WTC11 (cell line): ENCODE measurements around the gene SCRN3. TPM values are rescaled to one million over a fixed set of nuclear protein-coding genes. Genes with fewer than 3 reads are reported as not detected.
"Not testable (repeated sequence)": the region's sequence is repeated elsewhere in the genome, so short reads cannot be mapped to it uniquely, and the experiment has no call there.

ENCODE experiments used
- ATAC-seq: fragments of 200-7000 bp; cut with Tn5 transposase; 2 replicates; pipeline ENCODE4 v1.10.0; 2021; ENCODE audit warnings: mild to moderate bottlenecking, moderate library complexity
- CTCF ChIA-PET: fragments of 300-600 bp; sonication (Branson Sonifier 250); formaldehyde crosslinking; loops from one replicate; lab custom pipeline; 2021; ENCODE audit warnings: antibody characterized with exemption; lab: Charles Lee
- POLR2A ChIA-PET: fragments of 350-600 bp; sonication (Branson Sonifier 250); formaldehyde crosslinking; loops from one replicate; lab custom pipeline; 2021; ENCODE audit warnings: antibody characterized with exemption; lab: Charles Lee
- DNase-seq: peaks from one replicate; pipeline ENCODE4 v3.0.0; 2021; ENCODE audit warnings: low spot score
- H3K27ac Mint-ChIP-seq: 2 replicates; pipeline ENCODE4 v1.8.0; 2021; ENCODE audit warnings: mixed read lengths
- H3K27me3 Mint-ChIP-seq: 2 replicates; pipeline ENCODE4 v1.8.0; 2021; ENCODE audit warnings: low read depth, mild to moderate bottlenecking, moderate library complexity, mixed read lengths
- H3K36me3 Mint-ChIP-seq: 2 replicates; pipeline ENCODE4 v1.8.0; 2021; ENCODE audit warnings: mixed read lengths
- H3K4me1 Mint-ChIP-seq: 2 replicates; pipeline ENCODE4 v1.8.0; 2022; ENCODE audit warnings: mixed read lengths
- H3K4me3 Mint-ChIP-seq: 2 replicates; pipeline ENCODE4 v1.8.0; 2021; ENCODE audit warnings: mild to moderate bottlenecking, moderate library complexity, mixed read lengths
- H3K9me3 Mint-ChIP-seq: 2 replicates; pipeline ENCODE4 v1.8.0; 2021; ENCODE audit warnings: mixed read lengths
- AFF4 ChIP-seq: sonication (generic); formaldehyde crosslinking; IDR thresholded peaks from 2 replicates; pipeline ENCODE4 v1.8.1; 2023; ENCODE audit warnings: mild to moderate bottlenecking, missing genetic modification reagents, borderline replicate concordance
- CDX4 ChIP-seq: fragments of 250-450 bp; sonication (Bioruptor Pico); IDR thresholded peaks from 2 replicates; pipeline ENCODE4 v1.9.0; 2021; ENCODE audit warnings: moderate library complexity, mild to moderate bottlenecking, inconsistent platforms, borderline replicate concordance
- CREM ChIP-seq: sonication (generic); formaldehyde crosslinking; IDR thresholded peaks from 2 replicates; pipeline ENCODE4 v1.8.1; 2022; ENCODE audit warnings: mild to moderate bottlenecking, missing genetic modification reagents, moderate library complexity
- CTCF ChIP-seq: fragments of 200-600 bp; IDR thresholded peaks from 2 replicates; pipeline ENCODE4 v1.8.0; 2022; ENCODE audit warnings: antibody characterized with exemption
- ETV6 ChIP-seq: sonication (generic); formaldehyde crosslinking; IDR thresholded peaks from 2 replicates; pipeline ENCODE4 v1.8.1; 2022; ENCODE audit warnings: mild to moderate bottlenecking, missing genetic modification reagents
- FOXK1 ChIP-seq: sonication (generic); formaldehyde crosslinking; IDR thresholded peaks from 2 replicates; pipeline ENCODE4 v1.8.0; 2022; ENCODE audit warnings: mild to moderate bottlenecking, moderate library complexity, missing genetic modification reagents
- GABPB1 ChIP-seq: sonication (generic); formaldehyde crosslinking; IDR thresholded peaks from 2 replicates; pipeline ENCODE4 v1.8.1; 2023; ENCODE audit warnings: mild to moderate bottlenecking, missing genetic modification reagents
- NR2C2 ChIP-seq: sonication (generic); formaldehyde crosslinking; IDR thresholded peaks from 2 replicates; pipeline ENCODE4 v1.8.0; 2022; ENCODE audit warnings: mild to moderate bottlenecking, missing genetic modification reagents
- NR3C1 ChIP-seq: sonication (generic); formaldehyde crosslinking; conservative IDR thresholded peaks from 2 replicates; pipeline ENCODE4 v1.8.1; 2023; ENCODE audit warnings: low read depth, mild to moderate bottlenecking, missing genetic modification reagents
- PRDM15 ChIP-seq: sonication (generic); formaldehyde crosslinking; IDR thresholded peaks from 2 replicates; pipeline ENCODE4 v1.8.0; 2022; ENCODE audit warnings: missing genetic modification reagents
- SMAD3 ChIP-seq: sonication (generic); formaldehyde crosslinking; IDR thresholded peaks from 2 replicates; pipeline ENCODE4 v1.8.0; 2022; ENCODE audit warnings: missing genetic modification reagents, mild to moderate bottlenecking, borderline replicate concordance
- STAT6 ChIP-seq: sonication (generic); formaldehyde crosslinking; conservative IDR thresholded peaks from 2 replicates; pipeline ENCODE4 v1.8.1; 2023; ENCODE audit warnings: mild to moderate bottlenecking, low read depth, missing genetic modification reagents, moderate library complexity
- ZMAT4 ChIP-seq: fragments of 250-450 bp; sonication (Bioruptor Pico); IDR thresholded peaks from 2 replicates; pipeline ENCODE4 v1.9.0; 2021; ENCODE audit warnings: mild to moderate bottlenecking
- ZNF281 ChIP-seq: sonication (generic); formaldehyde crosslinking; IDR thresholded peaks from 2 replicates; pipeline ENCODE4 v1.8.0; 2023; ENCODE audit warnings: mild to moderate bottlenecking, missing genetic modification reagents
- ZNF671 ChIP-seq: fragments of 250-450 bp; sonication (Bioruptor Pico); IDR thresholded peaks from 2 replicates; pipeline ENCODE4 v1.8.0; 2021; ENCODE audit warnings: mild to moderate bottlenecking
- total RNA-seq: library from RNA; stranded (reverse); gene quantifications from 3 replicates; pipeline ENCODE4 v1.2.3, GENCODE V29; 2021

SCRN3 gene
- total RNA-seq, 1 experiment from 2014 or later, result 8.0 TPM

- TF ChIP-seq ZNF281 (CRISPR knock-in tag) (no peak), GABPB1 (no peak), PRDM15 (no peak), ZMAT4 (CRISPR knock-in tag) (no peak), NR2C2 (CRISPR knock-in tag) (no peak), AFF4 (CRISPR knock-in tag) (no peak), FOXK1 (no peak), SMAD3 (no peak), ZNF671 (CRISPR knock-in tag) (no peak), CREM (CRISPR knock-in tag) (no peak), CTCF (no peak), CDX4 (CRISPR knock-in tag) (no peak), STAT6 (no peak), ETV6 (CRISPR knock-in tag) (no peak), NR3C1 (CRISPR knock-in tag) (no peak)
Observed at GRCh38 chr2:174385201-174385600, 10.3 kb upstream of the SCRN3 start (continued).

GRCh38 chr2:174388706-174389105 is 6.8 kb upstream of the SCRN3 start:
- CTCF ChIA-PET, H3K9me3 Mint-ChIP-seq, ATAC-seq, H3K4me1 Mint-ChIP-seq, H3K27me3 Mint-ChIP-seq, H3K4me3 Mint-ChIP-seq, POLR2A ChIA-PET, DNase-seq, H3K27ac Mint-ChIP-seq, H3K36me3 Mint-ChIP-seq: not testable (repeated sequence)
